Activated effector memory CD4-positive, alpha-beta T cell treated with Interleukin-2 at 50 U/mL for 16 hours (primary cell): ENCODE data around the gene CLEC2A.
"Not testable (repeated sequence)": the region's sequence is repeated elsewhere in the genome, so short reads cannot be mapped to it uniquely, and the experiment has no call there.

ENCODE experiments used
- DNase-seq: peaks from one replicate; pipeline ENCODE4 v3.0.0-alpha.2; 2020

CLEC2A gene, protein sequence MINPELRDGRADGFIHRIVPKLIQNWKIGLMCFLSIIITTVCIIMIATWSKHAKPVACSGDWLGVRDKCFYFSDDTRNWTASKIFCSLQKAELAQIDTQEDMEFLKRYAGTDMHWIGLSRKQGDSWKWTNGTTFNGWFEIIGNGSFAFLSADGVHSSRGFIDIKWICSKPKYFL

GRCh38 chr12:9932270-9932669 is at the start of gene CLEC2A:
CLEC2A (minus strand) TSS chr12:9932370; CDS start chr12:9932329, 41 bp downstream.
- no peak for DNase-seq

DNA sequence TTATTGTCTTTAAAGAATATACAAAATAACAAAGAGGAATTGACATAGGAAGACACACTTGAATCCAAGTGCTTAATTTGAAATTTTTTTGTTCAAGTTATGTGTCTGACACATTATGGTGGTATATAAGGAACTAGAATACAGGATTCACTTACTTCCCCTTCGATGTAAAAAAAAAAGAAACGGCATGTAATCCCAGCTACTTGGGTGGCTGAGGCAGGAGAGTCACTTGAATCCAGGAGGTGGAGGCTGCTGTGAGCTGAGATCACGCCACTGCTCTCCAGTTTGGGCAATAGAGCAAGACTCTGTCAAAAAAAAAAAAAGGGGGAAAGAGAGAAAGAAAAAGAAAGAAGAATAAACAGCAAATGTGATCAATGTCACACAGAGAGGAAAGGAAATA is 48.0 kb upstream of the CLEC2A start:
- no peak for DNase-seq

DNA sequence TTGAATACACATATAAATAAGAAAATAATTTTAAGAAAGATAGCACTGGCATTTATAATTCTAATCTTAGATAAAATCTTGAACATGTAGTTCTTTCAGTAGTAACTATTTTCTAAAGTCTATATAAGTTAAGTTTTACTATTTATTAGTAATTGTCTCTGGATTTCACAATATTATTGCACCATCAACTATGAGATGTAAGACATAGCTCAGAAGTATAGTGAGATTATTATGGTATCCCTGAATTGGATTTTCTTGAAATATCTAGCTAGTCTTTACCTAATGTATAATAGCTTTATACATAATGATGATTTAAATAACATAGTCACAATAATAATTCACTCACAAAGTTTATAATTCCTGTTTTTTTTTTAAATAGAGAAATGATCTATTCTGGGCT is 45.7 kb upstream of the CLEC2A start:
- DNase-seq: no peak

DNA sequence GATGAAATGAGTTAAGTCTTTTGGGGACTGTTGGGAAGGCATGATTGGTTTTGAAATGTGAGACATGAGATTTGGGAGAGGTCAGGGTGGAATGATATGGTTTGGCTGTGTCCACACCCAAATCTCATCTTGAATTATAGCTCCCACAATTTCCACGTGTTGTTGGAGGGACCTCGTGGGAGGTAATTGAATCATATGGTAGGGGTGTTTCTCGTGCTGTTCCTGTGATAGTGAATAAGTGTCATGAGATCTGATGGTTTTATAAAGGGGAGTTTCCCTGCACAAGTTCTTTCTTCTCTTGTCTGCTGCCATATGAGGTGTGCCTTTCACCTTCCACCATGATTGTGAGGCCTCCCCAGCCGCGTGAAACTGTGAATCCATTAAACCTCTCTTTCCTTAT is 44.5 kb upstream of the CLEC2A start:
- DNase-seq: not testable (repeated sequence)

DNA sequence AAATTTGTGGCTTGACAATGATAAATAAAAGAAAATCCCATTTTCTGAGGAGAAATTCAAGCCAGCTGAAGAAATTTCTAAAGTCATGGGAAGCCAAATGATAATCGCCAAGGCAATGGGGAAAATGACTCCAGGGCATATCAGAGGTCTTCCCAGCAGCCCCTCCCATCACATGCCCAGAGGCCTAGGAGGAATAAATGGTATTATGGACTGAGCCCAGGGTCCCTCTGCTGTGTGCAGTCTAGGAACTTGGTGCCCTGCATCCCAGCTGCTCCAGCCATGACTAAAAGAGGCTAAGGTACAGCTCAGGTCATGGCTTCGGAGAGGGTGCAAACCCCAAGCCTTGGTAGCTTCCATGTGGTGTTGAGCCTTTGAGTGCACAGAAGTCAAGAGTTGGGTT is 43.4 kb upstream of the CLEC2A start:
- DNase-seq: no peak

- DNase-seq: not testable (repeated sequence)
Observed at GRCh38 chr12:9974731-9975130, 42.6 kb upstream of the CLEC2A start.

DNA sequence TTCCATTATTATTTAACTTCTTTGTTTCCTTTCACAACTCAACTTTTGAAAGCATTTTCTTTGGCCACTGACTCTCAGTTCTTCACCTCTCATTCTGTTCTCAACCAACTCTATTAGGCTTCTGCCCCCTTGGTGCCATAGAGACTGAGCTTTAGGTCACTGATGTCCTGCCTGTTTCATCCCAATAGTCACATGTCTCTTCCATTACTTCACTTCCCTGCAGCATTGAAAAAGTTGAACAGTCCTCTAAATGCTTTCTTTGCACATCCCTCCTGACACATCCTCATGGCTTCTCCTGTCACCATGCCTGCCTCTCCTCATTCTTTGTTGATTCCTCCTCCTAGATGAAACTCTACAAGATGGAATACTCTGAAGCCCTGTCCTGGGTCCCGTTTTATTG is 41.8 kb upstream of the CLEC2A start:
- no peak for DNase-seq

GRCh38 chr12:9971181-9971580 is 39.0 kb upstream of the CLEC2A start, which contains the start of gene CLEC12A:
CLEC12A (plus strand) TSS chr12:9971409; CDS start chr12:9971597, 188 bp downstream.
- no peak for DNase-seq

DNA sequence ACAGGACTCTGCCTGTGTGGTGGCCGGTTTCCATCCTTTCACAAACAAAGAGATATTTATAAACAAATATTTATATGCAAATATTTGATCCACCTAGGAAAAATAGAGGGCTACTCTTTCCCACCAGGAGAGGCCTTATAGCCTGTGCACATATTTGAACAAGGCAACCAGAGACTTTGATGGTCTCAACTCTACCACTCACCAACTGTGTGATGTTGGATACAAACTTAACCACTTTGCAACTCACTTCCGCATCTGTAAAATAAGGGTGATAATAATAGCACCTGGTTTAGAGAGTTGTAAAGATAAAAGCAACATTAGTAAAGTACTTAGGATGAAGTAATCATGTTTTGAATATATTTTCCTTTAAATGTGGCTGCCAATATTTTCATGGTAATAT is 37.5 kb upstream of the CLEC2A start:
- no peak for DNase-seq

DNA sequence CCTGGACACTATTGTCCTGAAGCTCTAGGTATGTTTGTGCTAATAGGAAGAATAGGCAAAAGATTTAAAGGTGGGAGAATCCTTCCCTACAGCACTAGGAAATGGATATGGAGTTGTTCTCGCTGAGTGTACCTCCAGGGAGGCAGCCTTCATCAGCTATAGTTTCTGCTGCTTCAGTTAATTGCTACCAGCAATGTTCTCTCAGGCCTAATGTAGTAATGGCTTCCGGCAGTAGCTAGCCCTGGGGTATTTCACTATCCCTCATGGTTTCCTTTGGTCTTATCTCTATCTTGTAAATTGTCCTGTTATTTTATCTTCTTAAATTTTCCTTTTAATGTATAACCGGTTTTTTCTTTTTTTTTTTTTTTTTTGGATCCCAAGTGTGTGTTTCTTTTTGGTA is 29.7 kb upstream of the CLEC2A start:
- no peak for DNase-seq

DNA sequence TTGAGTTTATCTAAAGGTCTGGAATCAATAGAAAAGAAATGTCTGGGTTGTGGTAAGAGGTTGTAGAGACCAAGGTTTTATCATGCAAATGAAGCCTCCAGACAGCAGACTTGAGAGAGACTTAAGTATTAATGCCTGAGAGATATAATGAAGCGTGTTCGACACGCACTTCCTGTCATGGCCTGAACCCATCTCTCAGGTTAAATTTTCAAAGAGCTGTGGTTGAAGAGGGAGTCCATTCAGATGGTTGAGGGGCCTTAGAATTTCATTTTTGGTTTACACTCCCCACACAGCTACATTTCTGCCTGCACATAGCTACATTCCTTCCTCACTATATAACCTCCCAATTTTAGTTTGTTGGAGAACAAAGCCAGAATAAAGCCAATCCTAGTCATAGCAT is 28.9 kb upstream of the CLEC2A start:
- DNase-seq: no peak

DNA sequence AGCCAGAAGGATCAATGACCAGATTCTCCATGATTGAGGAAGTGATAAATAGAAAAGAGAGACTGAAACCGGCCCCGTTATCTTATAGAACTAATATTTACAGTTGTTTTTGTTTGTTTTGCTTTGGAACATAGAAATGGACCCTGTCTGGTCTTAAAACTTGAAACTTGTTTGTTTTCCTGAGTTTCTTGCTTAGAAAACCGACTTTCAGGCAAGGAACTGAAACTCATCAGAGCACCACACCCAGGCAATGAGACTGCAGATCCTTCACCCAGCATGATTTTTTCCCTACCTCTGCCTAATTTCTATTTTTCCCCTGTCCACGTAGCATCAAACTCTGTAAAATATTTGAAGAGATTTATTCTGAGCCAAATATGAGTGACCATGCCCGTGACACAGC is 28.4 kb upstream of the CLEC2A start:
- no peak for DNase-seq

- no peak for DNase-seq
Observed at GRCh38 chr12:9957834-9958233, 25.7 kb upstream of the CLEC2A start.

GRCh38 chr12:9952954-9953729 is 21.0 kb upstream of the CLEC2A start:
- DNase-seq: not testable (repeated sequence)

GRCh38 chr12:9951026-9951675 is 19.0 kb upstream of the CLEC2A start:
- DNase-seq: peak; percentile 18

- no peak for DNase-seq
Observed at GRCh38 chr12:9948606-9949296, 16.6 kb upstream of the CLEC2A start.

DNA sequence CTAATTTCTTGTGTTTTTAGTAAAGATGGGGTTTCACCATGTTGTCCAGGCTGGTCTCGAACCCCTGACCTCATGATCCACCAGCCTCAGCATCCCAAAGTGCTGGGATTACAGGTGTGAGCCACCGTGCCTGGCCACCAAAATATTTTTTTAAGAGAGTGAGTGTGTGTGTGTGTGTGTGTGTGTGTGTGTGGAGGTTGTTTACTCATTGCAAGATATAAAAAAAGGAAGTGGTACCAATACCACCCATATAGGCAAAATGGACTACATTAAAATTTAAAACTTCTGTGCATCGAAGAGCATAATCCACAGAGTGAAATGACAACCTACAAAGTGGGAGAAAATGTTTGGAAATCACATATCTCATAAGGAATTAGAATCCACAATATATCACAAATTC is 15.5 kb upstream of the CLEC2A start:
- no peak for DNase-seq

GRCh38 chr12:9944391-9944790 is 12.2 kb upstream of the CLEC2A start:
- no peak for DNase-seq

DNA sequence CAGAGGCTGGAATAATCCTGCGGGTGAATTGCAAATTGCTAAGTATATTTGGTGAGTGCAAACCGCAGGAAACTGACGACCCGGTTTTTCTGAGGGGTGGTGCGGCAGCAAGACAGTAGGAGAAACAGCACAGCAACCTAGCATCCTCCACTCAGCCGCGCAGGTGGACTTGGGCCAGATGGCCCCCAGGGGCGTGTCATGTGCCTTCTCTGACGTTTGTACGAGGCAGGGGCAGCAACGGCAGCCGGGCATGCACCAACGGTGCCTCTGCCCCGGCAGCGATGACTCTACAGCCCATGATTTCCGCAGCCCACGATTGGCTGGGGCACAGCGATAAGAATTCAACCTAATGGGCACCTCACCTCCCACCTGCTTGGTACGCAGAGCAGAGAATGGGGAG is 11.1 kb upstream of the CLEC2A start:
- DNase-seq: no peak

GRCh38 chr12:9941838-9942237 is 9.7 kb upstream of the CLEC2A start:
- DNase-seq: no peak

DNA sequence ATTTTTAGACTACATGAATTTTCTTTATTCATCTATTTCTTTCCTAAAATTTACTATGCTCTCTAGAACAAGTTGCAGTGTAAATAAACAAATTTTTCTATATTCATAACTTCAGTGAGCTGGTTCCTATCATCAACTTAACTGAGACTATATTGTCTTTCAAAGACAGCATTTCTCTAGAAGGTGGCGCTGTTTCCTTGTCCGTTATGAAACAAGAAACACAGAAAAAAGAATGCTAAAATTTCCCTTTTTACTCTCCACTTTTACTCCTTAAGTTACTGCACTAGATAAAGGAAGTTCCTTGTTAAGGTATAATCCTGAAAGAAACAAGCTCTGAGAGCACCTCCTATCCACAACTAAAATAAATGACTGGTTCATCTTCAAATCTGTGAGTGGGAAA is 8.2 kb upstream of the CLEC2A start:
- no peak for DNase-seq

DNA sequence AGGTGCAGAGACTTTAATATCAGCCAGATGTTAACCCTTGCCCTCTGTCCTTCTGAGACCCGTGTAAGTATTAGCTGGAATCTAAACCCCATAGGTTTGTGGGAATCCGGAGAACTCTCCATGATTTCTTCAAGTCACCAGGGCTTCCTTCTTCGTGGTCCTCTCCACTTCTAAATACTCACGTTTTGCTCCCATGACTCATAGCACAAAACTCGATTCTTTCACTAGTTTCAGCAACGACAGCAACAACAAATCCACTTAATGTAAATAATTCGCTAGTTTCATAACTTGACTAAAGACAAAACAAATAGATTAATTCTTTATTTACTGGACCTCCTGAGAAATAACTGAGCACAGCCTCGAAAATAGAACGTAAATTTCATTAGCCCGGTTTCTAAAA is 4.4 kb upstream of the CLEC2A start:
- no peak for DNase-seq

DNA sequence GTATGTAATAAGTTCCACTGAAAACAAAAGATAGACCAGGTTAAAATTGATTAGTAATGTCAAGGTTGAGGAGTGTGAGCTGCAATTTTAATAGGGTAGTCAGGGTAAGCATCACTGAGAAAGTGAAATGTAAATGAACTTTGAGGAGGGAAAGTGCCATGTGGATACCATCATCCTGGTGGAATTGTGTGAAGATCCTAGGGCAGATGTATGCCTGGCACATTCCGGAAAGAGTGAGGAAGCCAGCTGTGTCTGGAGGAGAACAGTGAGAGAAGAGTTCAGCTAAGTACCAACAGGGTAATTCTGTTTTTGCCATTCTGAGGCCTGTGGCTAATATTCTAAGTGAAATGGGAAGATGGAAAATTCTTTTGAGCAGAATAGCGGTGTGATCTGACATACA is 2.9 kb upstream of the CLEC2A start:
- no peak for DNase-seq

DNA sequence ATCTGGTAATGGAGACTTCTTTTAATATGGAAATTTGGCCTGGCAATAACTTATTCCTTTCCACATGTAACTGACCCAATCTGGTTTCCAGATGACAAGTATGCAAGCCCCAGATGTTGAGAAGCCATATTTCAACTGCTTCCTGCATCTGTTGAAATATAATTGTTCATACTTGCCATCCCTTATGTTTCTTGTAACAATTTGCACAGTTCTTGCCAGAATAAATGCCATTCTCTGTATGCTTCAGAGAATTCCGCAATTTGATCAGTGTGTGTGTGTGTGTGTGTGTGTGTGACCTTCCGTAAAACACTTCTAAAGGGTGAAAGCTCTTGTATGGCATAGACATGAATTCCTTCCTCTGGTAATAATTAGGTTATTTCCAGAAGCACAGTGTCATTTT is 1.8 kb upstream of the CLEC2A start:
- DNase-seq: no peak
